ENCODE results near the gene SPEN. TPM values are rescaled to one million over a fixed set of nuclear protein-coding genes. Genes with fewer than 3 reads are reported as not detected.
A peak's percentile ranks its signal among the peaks of the same experiment; 100 is the strongest.

SPEN gene
- total and polyA plus RNA-seq, 9 of the 15 experiments (the other 6 are each of a cell fraction or from before 2014, with no cell fraction given), result 5.7 to 87.5 (median 27.2) TPM

DNA sequence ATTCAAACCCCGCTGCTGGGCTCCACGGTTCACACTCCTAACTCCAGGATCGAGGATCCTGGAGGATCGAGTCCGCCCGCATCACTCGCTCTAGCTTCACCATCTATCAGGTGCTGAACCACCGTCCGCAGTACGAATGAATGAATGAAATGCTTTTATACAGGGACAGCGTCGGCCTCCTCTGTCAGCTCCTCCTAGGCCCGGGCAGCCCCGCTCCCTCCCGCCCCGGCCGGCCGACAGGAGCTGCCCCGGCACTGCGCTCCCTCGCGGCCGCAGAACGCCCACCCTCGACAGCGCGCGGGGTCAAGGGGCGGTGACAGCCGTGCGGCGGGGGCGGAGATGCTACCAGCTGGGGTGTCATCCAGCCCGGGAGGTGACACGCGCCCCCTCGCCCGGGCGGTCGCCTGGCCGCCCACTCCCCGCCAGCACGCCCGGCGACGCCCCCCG lies 127.9 kb downstream of the SPEN start:
- Histone ChIP-seq H3K4me1 (replicated peaks in 1 of 2; ENCODE audit: control insufficient read depth in 2 of 2, insufficient read depth in 2 of 2, low read length in 2 of 2) (peaks cover 11 to 14% of the 10 kb centered on the region in 2 experiments; a peak in 4 of 5 replicates), H2AFZ (ENCODE audit: low read depth, low read length) (peak overlapping the region; percentile 58), H4K20me1 (replicated peaks; ENCODE audit: control insufficient read depth, insufficient read depth, low read length) (no peaks in the 10 kb centered on the region), H3K9me3 (replicated peaks; ENCODE audit: control insufficient read depth, insufficient read depth, low read depth, low read length) (no peaks in the 10 kb centered on the region), H3K27me3 (ENCODE audit: control insufficient read depth in 2 of 2, insufficient read depth in 2 of 2, low read length in 2 of 2) (no peaks in the 10 kb centered on the region), H3K4me2 (ENCODE audit: insufficient read depth, low read length) (peak overlapping the region; percentile 88), H3K27ac (ENCODE audit: extremely low read depth, low read depth, low read length) (peak overlapping the region; percentile 78), H3K36me3 (ENCODE audit: control insufficient read depth, insufficient read depth, low read length) (peaks cover 26% of the 10 kb centered on the region), H3K4me3 (peak overlapping the region; percentile 82), H3K79me2 (ENCODE audit: control insufficient read depth, insufficient read depth, low read length) (peaks cover 37% of the 10 kb centered on the region), H3K9me1 (ENCODE audit: control insufficient read depth, insufficient read depth, low read length) (no peaks in the 10 kb centered on the region), H3K9ac (ENCODE audit: insufficient read depth in 1 of 2, low read depth in 2 of 2, low read length in 2 of 2) (peak overlapping the region; percentile 73 to 94)
- ChIA-PET POLR2A (interaction anchor here (0.5 to 1.5 kb wide), 12 partner anchors 11 to 1808 kb away, joined by 3 to 5 read pairs (median 4); no protein-coding TSS in a partner anchor), CTCF (ENCODE audit: low intra/inter-chr PET ratio) (no interaction called here)
- DNase-seq (ENCODE audit: extremely low read depth in 1 of 4, low spot score in 3 of 4), result peak; percentile 90 to 94 (median 92)
- ATAC-seq, result peak; percentile 97
- intact Hi-C loops (cut with micrococcal nuclease), result no loop called here
- in situ Hi-C loops (cut with MboI), result no loop called here
- BruUV-seq (replicated peaks), result no TSS peak
- FAIRE-seq, result peak; percentile 46
- WGBS (ENCODE audit: insufficient coverage, low coverage, missing lambda C conversion rate), result under 1% methylated on average over 27 of the region's 47 CpGs
- TF ChIP-seq PHF8 (IDR thresholded peaks at IDR 0.05; ENCODE audit: borderline replicate concordance, low read length) (peak; percentile 22; the same call in 1 of the 2 replicates), CBX8 (IDR thresholded peaks at IDR 0.05; ENCODE audit: borderline replicate concordance, extremely low read depth, low read depth, low read length, poor library complexity, severe bottlenecking) (no peak), ZNF24 (IDR thresholded peaks at IDR 0.05) (peak; percentile 96), EGR1 (conservative IDR thresholded peaks at IDR 0.05) (peak; percentile 90), CBX2 (IDR thresholded peaks at IDR 0.05; ENCODE audit: insufficient read depth, low read length, poor library complexity, severe bottlenecking) (no peak)
- TF ChIP-seq, protein P1, sequence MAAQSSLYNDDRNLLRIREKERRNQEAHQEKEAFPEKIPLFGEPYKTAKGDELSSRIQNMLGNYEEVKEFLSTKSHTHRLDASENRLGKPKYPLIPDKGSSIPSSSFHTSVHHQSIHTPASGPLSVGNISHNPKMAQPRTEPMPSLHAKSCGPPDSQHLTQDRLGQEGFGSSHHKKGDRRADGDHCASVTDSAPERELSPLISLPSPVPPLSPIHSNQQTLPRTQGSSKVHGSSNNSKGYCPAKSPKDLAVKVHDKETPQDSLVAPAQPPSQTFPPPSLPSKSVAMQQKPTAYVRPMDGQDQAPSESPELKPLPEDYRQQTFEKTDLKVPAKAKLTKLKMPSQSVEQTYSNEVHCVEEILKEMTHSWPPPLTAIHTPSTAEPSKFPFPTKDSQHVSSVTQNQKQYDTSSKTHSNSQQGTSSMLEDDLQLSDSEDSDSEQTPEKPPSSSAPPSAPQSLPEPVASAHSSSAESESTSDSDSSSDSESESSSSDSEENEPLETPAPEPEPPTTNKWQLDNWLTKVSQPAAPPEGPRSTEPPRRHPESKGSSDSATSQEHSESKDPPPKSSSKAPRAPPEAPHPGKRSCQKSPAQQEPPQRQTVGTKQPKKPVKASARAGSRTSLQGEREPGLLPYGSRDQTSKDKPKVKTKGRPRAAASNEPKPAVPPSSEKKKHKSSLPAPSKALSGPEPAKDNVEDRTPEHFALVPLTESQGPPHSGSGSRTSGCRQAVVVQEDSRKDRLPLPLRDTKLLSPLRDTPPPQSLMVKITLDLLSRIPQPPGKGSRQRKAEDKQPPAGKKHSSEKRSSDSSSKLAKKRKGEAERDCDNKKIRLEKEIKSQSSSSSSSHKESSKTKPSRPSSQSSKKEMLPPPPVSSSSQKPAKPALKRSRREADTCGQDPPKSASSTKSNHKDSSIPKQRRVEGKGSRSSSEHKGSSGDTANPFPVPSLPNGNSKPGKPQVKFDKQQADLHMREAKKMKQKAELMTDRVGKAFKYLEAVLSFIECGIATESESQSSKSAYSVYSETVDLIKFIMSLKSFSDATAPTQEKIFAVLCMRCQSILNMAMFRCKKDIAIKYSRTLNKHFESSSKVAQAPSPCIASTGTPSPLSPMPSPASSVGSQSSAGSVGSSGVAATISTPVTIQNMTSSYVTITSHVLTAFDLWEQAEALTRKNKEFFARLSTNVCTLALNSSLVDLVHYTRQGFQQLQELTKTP (IDR thresholded peaks at IDR 0.05; ENCODE audit: low read depth in 1 of 2, partially characterized antibody in 2 of 2), result no peak
- TF ChIP-seq, protein P2, sequence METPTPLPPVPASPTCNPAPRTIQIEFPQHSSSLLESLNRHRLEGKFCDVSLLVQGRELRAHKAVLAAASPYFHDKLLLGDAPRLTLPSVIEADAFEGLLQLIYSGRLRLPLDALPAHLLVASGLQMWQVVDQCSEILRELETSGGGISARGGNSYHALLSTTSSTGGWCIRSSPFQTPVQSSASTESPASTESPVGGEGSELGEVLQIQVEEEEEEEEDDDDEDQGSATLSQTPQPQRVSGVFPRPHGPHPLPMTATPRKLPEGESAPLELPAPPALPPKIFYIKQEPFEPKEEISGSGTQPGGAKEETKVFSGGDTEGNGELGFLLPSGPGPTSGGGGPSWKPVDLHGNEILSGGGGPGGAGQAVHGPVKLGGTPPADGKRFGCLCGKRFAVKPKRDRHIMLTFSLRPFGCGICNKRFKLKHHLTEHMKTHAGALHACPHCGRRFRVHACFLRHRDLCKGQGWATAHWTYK (CRISPR knock-in tag; IDR thresholded peaks at IDR 0.05), result no peak
- TF ChIP-seq, protein P3, sequence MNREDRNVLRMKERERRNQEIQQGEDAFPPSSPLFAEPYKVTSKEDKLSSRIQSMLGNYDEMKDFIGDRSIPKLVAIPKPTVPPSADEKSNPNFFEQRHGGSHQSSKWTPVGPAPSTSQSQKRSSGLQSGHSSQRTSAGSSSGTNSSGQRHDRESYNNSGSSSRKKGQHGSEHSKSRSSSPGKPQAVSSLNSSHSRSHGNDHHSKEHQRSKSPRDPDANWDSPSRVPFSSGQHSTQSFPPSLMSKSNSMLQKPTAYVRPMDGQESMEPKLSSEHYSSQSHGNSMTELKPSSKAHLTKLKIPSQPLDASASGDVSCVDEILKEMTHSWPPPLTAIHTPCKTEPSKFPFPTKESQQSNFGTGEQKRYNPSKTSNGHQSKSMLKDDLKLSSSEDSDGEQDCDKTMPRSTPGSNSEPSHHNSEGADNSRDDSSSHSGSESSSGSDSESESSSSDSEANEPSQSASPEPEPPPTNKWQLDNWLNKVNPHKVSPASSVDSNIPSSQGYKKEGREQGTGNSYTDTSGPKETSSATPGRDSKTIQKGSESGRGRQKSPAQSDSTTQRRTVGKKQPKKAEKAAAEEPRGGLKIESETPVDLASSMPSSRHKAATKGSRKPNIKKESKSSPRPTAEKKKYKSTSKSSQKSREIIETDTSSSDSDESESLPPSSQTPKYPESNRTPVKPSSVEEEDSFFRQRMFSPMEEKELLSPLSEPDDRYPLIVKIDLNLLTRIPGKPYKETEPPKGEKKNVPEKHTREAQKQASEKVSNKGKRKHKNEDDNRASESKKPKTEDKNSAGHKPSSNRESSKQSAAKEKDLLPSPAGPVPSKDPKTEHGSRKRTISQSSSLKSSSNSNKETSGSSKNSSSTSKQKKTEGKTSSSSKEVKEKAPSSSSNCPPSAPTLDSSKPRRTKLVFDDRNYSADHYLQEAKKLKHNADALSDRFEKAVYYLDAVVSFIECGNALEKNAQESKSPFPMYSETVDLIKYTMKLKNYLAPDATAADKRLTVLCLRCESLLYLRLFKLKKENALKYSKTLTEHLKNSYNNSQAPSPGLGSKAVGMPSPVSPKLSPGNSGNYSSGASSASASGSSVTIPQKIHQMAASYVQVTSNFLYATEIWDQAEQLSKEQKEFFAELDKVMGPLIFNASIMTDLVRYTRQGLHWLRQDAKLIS (CRISPR knock-in tag; IDR thresholded peaks at IDR 0.05), result 0 out of 2 replicates have a peak, but pooled peaks have one; percentile 6
- TF ChIP-seq, protein P4, sequence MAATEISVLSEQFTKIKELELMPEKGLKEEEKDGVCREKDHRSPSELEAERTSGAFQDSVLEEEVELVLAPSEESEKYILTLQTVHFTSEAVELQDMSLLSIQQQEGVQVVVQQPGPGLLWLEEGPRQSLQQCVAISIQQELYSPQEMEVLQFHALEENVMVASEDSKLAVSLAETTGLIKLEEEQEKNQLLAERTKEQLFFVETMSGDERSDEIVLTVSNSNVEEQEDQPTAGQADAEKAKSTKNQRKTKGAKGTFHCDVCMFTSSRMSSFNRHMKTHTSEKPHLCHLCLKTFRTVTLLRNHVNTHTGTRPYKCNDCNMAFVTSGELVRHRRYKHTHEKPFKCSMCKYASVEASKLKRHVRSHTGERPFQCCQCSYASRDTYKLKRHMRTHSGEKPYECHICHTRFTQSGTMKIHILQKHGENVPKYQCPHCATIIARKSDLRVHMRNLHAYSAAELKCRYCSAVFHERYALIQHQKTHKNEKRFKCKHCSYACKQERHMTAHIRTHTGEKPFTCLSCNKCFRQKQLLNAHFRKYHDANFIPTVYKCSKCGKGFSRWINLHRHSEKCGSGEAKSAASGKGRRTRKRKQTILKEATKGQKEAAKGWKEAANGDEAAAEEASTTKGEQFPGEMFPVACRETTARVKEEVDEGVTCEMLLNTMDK (IDR thresholded peaks at IDR 0.05; ENCODE audit: borderline replicate concordance, insufficient read depth, low read depth, low read length, poor library complexity, severe bottlenecking), result peak; percentile 90

Data from K562 (cell line).